ENCODE measurements around the gene ICA1.
A peak's percentile ranks its signal among the peaks of the same experiment; 100 is the strongest.

Gene ICA1

DNA sequence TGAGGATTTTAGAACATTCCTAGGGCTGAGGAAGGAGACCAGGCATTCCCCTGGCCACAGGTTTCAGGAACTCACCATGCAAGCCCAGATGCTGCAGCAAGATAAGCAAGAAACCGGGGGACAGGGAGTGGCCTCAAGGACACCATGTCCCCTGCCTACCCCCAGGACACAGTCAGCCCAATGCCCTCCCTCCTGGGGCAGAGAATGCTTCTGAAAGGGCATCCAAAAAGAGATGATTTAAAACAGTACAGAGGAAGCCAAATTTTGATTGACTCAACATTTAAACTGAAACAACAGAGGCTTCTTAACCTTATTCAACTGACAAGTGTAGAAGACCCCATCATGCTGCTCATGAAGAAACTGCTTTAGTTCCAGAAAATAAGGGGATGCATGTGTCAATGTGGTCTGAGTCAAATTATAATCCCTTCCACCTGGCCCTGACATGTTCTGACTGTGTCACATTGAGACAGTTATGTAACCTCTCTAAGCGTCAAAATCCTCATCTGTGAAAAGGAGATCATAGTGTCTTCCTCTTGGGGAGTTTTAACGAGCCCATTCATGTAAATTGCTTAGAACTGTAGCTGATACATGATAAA lies 60.0 kb downstream of the ICA1 start:
- DNase-seq (ENCODE audit: extremely low read depth, low read depth) = no peak
- H3K4me3 ChIP-seq (replicated peaks; ENCODE audit: low read depth, low read length) = no peak overlapping the region
- TF ChIP-seq CTCF (IDR thresholded peaks at IDR 0.05; ENCODE audit: low read depth, low read length, missing control alignments) = no peak

- H3K4me3 ChIP-seq (replicated peaks; ENCODE audit: low read depth, low read length) = no peak overlapping the region
- no peak for TF ChIP-seq CTCF (IDR thresholded peaks at IDR 0.05; ENCODE audit: low read depth, low read length, missing control alignments)
- no peak for DNase-seq (ENCODE audit: extremely low read depth, low read depth)
Observed at GRCh38 chr7:8200717-8201116, 61.2 kb downstream of the ICA1 start.

DNA sequence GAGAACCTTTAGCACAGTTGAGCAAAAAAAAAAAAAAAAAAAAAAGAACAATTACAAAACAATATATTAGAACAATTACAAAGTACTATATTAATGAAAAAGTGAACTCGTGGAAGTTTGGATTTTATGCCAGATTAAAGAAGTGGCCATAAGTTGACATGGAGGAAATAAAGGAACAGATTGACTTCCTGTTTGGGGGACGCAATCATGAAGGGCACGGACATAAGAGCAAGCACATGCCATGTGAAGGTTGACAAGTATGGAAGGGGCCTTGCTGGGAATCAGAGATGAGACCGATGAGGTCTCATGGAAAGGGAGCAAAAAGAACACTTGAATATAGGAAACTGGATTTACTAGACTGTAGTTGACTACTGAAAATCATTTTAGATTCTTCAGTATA lies 61.7 kb downstream of the ICA1 start:
- no peak for TF ChIP-seq CTCF (IDR thresholded peaks at IDR 0.05; ENCODE audit: low read depth, low read length, missing control alignments)
- no peak for DNase-seq (ENCODE audit: extremely low read depth, low read depth)
- no peak overlapping the region for H3K4me3 ChIP-seq (replicated peaks; ENCODE audit: low read depth, low read length)

- TF ChIP-seq CTCF (IDR thresholded peaks at IDR 0.05; ENCODE audit: low read depth, low read length, missing control alignments) = no peak
- no peak overlapping the region for H3K4me3 ChIP-seq (replicated peaks; ENCODE audit: low read depth, low read length)
- no peak for DNase-seq (ENCODE audit: extremely low read depth, low read depth)
Observed at GRCh38 chr7:8197994-8198698, 63.8 kb downstream of the ICA1 start.

GRCh38 chr7:8192897-8193296 lies 69.1 kb downstream of the ICA1 start:
- no peak for TF ChIP-seq CTCF (IDR thresholded peaks at IDR 0.05; ENCODE audit: low read depth, low read length, missing control alignments)
- no peak overlapping the region for H3K4me3 ChIP-seq (replicated peaks; ENCODE audit: low read depth, low read length)
- DNase-seq (ENCODE audit: extremely low read depth, low read depth) = no peak

GRCh38 chr7:8190119-8190895 lies 71.7 kb downstream of the ICA1 start:
- DNase-seq (ENCODE audit: extremely low read depth, low read depth) = peak; percentile 20
- TF ChIP-seq CTCF (IDR thresholded peaks at IDR 0.05; ENCODE audit: low read depth, low read length, missing control alignments) = peak; percentile 52
- no peak overlapping the region for H3K4me3 ChIP-seq (replicated peaks; ENCODE audit: low read depth, low read length)

Data from HFF-Myc (cell line).